ENCODE data around the gene ALG9. TPM values are rescaled to one million over a fixed set of nuclear protein-coding genes. Genes with fewer than 3 reads are reported as not detected.

Gene ALG9
- total and polyA plus RNA-seq, 2 donors (not counting 3 experiments of a cell fraction or from before 2014, with no cell fraction given): 29.1 to 29.4 TPM

DNA sequence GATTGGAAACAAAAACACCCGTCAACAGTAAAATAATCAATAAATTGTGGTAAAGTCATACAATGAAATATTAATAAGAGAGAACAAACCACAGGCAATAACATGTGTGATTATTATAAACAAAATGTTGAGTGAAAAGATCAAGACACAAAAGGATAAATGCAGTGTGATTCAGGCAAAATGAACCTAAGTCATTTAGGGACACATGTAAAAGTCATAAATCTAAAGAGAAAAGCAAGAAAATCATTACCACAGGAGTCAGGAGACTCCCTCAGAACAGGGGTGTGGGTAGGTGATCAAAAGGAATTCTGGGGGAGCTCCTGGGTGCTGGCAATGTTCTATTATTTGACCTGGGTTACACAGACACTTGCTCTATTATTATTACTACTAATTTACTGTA is 57.3 kb downstream of the ALG9 start:
- no peak for DNase-seq (ENCODE audit: low read depth, low spot score)
- BruUV-seq (replicated peaks): no TSS peak
- dilution Hi-C loops (cut with MboI; ENCODE audit: extremely low pct_ligation_motif_present, low sequenced_read_pairs): no loop called here
- no peak for FAIRE-seq
- no peak overlapping the region for H3K4me2 ChIP-seq (ENCODE audit: insufficient read depth, low read length)
- no peak overlapping the region for H3K27ac ChIP-seq (ENCODE audit: insufficient read depth, low read depth, low read length)
- no peaks in the 10 kb centered on the region for H3K27me3 ChIP-seq (ENCODE audit: control insufficient read depth in 2 of 2, insufficient read depth in 2 of 2, low read length in 2 of 2)
- ChIA-PET CTCF (no interaction called here), POLR2A (no interaction called here)
- peaks cover 5% of the 10 kb centered on the region for H3K4me1 ChIP-seq (ENCODE audit: control insufficient read depth, extremely low read depth, insufficient read depth, low read length)
- no peaks in the 10 kb centered on the region for H3K9me1 ChIP-seq (replicated peaks; ENCODE audit: control insufficient read depth, extremely low read depth, insufficient read depth, low read length)
- intact Hi-C loops (cut with micrococcal nuclease): no loop called here
- H3K36me3 ChIP-seq (ENCODE audit: control insufficient read depth in 2 of 2, extremely low read depth in 1 of 2, insufficient read depth in 2 of 2, low read length in 2 of 2): peaks cover 0 to 4% of the 10 kb centered on the region in 2 experiments
- H3K9me3 ChIP-seq (replicated peaks; ENCODE audit: control insufficient read depth, insufficient read depth, low read length): no peaks in the 10 kb centered on the region
- H2AFZ ChIP-seq (ENCODE audit: low read depth, low read length): no peak overlapping the region
- no peak overlapping the region for H3K4me3 ChIP-seq (replicated peaks in 1 of 3; ENCODE audit: insufficient read depth in 1 of 3, low read depth in 1 of 3, low read length in 3 of 3)
- H3K79me2 ChIP-seq (ENCODE audit: control insufficient read depth, insufficient read depth, low read length): no peaks in the 10 kb centered on the region
- no peak overlapping the region for H3K9ac ChIP-seq (replicated peaks; ENCODE audit: extremely low read depth, insufficient read depth, low read length)
- TF ChIP-seq GATA2 (IDR thresholded peaks at IDR 0.05; ENCODE audit: insufficient read depth, insufficient read length, low read depth, low read length): no peak
- no peak for TF ChIP-seq MAX (IDR thresholded peaks at IDR 0.05; ENCODE audit: insufficient read depth, insufficient read length)
- TF ChIP-seq FOS (IDR thresholded peaks at IDR 0.05; ENCODE audit: borderline replicate concordance, insufficient read depth, low read length): no peak
- no peak for TF ChIP-seq POLR2A (IDR thresholded peaks at IDR 0.05; ENCODE audit: low read depth, low read length)
- TF ChIP-seq, protein P1, sequence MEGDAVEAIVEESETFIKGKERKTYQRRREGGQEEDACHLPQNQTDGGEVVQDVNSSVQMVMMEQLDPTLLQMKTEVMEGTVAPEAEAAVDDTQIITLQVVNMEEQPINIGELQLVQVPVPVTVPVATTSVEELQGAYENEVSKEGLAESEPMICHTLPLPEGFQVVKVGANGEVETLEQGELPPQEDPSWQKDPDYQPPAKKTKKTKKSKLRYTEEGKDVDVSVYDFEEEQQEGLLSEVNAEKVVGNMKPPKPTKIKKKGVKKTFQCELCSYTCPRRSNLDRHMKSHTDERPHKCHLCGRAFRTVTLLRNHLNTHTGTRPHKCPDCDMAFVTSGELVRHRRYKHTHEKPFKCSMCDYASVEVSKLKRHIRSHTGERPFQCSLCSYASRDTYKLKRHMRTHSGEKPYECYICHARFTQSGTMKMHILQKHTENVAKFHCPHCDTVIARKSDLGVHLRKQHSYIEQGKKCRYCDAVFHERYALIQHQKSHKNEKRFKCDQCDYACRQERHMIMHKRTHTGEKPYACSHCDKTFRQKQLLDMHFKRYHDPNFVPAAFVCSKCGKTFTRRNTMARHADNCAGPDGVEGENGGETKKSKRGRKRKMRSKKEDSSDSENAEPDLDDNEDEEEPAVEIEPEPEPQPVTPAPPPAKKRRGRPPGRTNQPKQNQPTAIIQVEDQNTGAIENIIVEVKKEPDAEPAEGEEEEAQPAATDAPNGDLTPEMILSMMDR (IDR thresholded peaks at IDR 0.05; ENCODE audit: extremely low read depth in 1 of 2, insufficient read depth in 1 of 2, low read depth in 1 of 2, low read length in 2 of 2): no peak
- TF ChIP-seq POLR2AphosphoS5 (IDR thresholded peaks at IDR 0.05; ENCODE audit: insufficient read depth, low read depth, low read length): no peak
- no peak for TF ChIP-seq EZH2 (IDR thresholded peaks at IDR 0.05; ENCODE audit: borderline replicate concordance, low read depth, low read length, severe bottlenecking)
- TF ChIP-seq MYC (IDR thresholded peaks at IDR 0.05; ENCODE audit: low read depth, low read length): no peak
- no peak for TF ChIP-seq JUN (IDR thresholded peaks at IDR 0.05; ENCODE audit: borderline replicate concordance, insufficient read depth, insufficient read length, low read depth)
- H4K20me1 ChIP-seq (replicated peaks; ENCODE audit: control insufficient read depth, extremely low read depth, insufficient read depth, low read length): no peaks in the 10 kb centered on the region

Data from endothelial cell of umbilical vein (primary cell).